ENCODE results near the gene ZNF343.

DNA sequence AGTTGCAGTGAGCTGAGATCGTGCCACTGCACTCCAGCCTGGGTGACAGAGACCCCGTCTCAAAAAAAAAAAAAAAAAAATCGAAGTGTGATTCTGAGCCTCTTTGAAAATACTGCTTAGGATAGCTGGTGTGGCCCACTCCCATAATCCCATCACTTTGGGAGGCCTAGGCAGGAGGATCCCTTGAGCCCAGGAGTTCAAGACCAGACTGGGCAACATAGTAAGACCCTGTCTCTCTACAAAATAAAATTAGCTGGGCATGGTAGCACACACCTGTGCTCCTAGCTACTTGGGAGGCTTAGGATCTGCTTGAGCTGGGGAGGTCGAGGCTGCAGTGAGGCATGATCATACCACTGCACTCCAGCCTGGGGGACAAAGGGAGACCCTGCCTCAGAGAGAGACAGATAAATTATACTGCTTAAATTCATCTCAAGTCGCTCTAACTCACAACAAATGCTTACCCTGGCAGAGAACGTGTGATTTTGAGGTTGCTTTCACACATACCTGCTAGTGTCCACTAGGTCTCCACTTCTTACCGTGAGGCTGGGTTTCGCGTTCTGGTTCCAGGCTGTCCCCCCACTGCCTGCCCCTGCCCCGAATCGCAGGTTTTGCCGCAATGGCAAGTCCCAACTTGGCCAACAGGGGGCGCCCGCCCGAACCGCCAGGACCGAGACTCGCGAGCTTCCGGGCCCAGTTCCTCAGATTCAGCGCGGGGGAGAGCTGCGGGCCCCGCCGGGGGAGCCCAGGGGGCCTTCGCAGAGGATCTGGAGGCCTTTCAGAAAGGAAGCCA is 15.4 kb upstream of the ZNF343 start:
- TF ChIP-seq, protein P1, sequence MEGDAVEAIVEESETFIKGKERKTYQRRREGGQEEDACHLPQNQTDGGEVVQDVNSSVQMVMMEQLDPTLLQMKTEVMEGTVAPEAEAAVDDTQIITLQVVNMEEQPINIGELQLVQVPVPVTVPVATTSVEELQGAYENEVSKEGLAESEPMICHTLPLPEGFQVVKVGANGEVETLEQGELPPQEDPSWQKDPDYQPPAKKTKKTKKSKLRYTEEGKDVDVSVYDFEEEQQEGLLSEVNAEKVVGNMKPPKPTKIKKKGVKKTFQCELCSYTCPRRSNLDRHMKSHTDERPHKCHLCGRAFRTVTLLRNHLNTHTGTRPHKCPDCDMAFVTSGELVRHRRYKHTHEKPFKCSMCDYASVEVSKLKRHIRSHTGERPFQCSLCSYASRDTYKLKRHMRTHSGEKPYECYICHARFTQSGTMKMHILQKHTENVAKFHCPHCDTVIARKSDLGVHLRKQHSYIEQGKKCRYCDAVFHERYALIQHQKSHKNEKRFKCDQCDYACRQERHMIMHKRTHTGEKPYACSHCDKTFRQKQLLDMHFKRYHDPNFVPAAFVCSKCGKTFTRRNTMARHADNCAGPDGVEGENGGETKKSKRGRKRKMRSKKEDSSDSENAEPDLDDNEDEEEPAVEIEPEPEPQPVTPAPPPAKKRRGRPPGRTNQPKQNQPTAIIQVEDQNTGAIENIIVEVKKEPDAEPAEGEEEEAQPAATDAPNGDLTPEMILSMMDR (conservative IDR thresholded peaks at IDR 0.05 in 1 of 2, IDR thresholded peaks at IDR 0.05 in 1 of 2; ENCODE audit: low read depth in 1 of 2, low read length in 2 of 2): peak; percentile 81 to 86
- no peak for TF ChIP-seq EZH2 (IDR thresholded peaks at IDR 0.05; ENCODE audit: low read length, missing control alignments)
